Uterus (tissue), 2 donors: ENCODE results near the gene C1R.

Experiments used
- CTCF ChIP-seq, 4 experiments: fragments of 200-600 bp in 2 of 4; fragments of 450-650 bp in 2 of 4; sonication (generic) in 2 of 4; IDR thresholded peaks; one replicate each; pipeline ENCODE4 v1.5.1; 2016 to 2019; ENCODE audit warnings: antibody characterized with exemption in 4 of 4, mild to moderate bottlenecking in 2 of 4, moderate library complexity in 1 of 4
- POLR2A ChIP-seq, 2 donors: fragments of 450-650 bp; IDR thresholded peaks; one replicate each; pipeline ENCODE4 v1.6.1; 2016; ENCODE audit warnings: antibody characterized with exemption in 2 of 2, mild to moderate bottlenecking in 1 of 2, moderate library complexity in 1 of 2

- TF ChIP-seq CTCF (IDR thresholded peaks at IDR 0.05) (no peak), POLR2A (IDR thresholded peaks at IDR 0.05) (no peak)
Measured at GRCh38 chr12:7054925-7055324, 37.3 kb downstream of the C1R start.
